GM18508 (cell line): Measurements from ENCODE around the gene KIFC3.
"Not testable (repeated sequence)": the region's sequence is repeated elsewhere in the genome, so short reads cannot be mapped to it uniquely, and the experiment has no call there.

ENCODE experiments used
- ATAC-seq: cut with Tn5 transposase; IDR thresholded peaks from one replicate; pipeline ENCODE4 v1.9.1; 2021; ENCODE audit warnings: moderate number of reproducible peaks; ENCODE audit not compliant: insufficient read depth, unreplicated experiment

Gene KIFC3

DNA sequence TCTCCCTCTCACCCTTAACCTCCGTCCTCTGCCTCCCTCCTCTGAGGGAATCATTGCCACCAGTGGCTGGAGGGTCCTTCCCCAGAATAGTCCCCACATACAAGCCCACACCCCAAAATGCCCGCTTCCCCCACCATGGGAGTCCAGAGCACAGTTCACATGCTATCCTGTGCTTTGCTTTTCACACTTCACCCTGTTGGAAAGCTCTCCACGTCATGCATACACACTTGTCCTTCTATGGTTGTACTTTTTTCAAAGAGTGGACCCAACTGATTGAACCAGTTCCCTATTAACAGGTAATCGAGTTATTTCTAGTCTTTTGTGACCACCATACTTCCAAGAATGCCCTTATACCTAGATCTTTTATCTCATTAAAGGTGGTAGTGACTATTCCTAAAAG, 23.8 kb upstream of the KIFC3 start:
- no peak for ATAC-seq

DNA sequence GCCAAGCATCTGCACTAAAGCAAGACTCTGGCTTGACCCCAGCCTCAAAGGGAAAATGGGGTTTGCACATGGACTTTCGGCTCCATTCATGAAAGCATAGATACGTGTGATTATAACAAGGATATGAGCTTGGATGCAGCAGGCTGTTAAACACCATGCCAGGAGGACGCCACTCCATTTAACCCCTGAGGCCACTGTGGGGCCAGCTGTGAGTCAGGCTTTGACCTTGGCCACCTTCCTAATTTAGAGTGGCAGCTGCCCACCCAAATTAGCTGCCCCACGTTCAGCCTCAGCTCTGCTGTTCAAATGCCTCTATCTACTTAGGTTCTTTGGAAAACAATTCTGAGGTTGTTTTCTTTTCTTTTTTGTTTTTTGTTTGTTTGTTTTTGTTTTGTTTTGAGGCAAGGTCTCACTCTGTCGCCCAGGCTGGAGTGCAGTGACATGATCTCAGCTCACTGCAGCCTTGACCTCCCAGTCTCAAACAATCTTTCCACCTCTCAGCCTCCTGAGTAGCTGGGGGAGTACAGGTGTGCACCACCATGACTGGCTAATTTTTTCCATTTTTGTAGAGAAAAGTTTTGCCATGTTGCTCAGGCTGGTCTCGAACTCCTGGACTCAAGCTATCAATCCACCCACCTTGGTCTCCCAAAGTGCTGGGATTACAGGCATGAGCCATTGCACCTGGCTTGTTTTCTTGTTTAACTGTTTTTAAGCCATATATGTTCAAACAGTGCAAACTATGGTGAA, 23.2 kb upstream of the KIFC3 start:
- ATAC-seq, result no peak

DNA sequence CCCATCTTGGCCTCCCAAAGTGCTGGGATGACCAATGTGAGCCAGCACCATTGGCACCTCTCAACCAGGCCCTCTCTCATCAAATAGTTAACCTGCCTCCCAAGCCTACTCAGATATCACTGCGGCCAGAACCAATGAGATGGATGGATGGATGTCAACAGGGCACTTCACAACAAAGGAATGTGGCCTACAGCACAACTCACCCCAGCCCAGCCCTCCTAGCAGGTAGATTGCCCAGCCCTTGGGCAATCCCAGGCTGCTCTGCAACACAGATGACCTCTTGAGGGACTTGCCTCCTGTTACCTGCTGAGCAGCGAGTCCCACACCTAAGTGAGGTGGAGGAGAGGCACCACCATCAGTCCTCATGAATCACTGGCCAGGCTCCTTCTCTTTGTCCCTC, 22.6 kb upstream of the KIFC3 start:
- no peak for ATAC-seq

DNA sequence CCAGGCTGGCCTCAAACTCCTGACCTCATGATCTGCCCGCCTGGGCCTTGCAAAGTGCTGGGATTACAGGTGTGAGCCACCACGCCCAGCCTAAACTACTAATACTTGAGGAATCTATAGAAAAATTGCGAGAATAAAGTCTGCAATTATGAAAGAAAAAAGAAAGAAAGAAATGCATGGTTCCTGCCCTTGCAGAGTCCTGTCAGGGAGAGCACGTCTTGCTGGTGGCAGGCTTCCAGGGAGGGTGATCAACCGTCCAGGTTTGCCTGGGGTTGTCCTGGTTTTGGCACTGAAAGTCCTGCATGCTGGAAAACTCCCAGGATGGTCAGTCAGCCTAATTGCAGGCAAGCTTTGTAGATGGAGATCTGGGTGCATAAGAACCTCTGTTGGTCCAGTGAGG, 21.5 kb upstream of the KIFC3 start:
- ATAC-seq, result no peak

DNA sequence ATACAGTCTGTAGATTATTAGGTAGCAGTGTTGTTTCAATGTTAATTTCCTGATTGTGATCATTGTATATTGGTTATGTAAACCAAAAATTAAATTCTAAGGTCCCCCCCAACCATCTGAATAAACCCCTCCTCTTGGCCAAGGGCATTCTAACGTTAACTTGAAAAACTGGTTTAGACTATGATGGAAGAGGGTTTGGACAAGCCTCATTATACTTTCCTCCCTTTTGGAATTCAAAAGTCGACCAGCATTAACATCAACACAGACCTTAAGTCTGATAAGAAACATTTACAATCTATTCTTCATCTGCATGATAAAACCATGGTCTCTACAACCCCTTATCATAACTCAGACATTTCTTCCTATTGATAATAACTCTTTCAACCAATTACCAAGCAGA, 20.6 kb upstream of the KIFC3 start:
- no peak for ATAC-seq

DNA sequence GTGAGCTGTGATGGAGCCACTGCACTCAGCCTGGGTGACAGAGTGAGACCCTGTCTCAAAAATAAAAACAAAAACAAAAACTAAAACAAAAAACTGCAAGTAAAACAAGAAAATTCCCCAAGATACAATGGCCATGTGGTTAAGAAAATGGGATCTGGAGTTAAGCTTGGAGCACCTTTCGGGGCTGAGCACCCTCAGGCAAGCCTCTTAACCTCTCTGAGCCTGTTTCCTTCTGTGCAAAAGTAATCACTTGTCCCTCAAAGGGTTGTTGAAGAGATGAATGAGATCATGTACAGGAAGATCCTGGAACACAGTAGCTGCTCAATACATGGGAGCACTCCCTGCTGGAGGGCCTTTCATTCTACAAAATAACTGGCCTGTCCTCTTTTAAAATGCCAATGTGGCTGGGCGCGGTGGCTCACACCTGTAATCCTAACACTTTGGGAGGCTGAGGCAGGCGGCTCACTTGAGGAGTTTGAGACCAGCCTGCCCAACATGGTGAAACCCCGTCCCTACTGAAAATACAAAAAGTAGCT, 19.8 kb upstream of the KIFC3 start:
- no peak for ATAC-seq

DNA sequence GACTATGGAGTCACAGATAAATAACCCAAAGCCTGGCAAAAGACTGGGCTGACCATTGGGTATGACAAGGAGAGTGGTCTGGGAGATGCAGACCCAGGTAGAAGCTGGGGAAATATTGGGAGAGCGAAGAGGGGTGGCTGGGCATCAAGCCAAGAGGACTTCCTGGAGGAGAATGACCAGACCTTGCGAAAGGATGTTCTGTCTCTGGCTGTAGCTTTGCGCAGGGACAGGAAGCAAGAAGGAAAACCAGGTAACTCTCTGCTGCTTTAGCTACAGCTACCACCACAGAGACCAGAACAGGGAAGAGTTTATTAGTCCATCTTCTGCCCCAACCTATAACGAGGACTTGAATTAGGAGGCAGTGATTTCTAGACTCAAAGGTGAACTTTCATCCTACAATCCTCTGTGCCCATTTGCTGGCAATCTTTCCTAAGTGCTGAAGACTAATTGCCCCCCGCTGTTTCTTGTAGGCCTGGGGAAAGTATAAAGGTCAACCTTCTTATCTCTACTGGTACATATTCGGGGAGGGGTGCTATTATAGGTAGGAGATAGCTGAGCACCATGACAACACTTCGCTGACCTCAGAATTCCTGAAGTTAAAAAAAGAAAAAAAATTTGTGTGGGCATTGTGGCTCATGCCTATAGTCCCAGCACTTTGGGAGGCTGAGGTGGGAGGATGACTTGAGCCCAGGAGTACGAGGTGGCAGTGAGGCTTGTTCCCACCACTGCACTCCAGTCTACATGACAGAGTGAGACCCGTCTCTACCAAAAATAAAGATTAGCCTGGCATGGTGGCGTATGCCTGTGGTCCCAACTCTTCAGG, 19.1 kb upstream of the KIFC3 start:
- no peak for ATAC-seq

DNA sequence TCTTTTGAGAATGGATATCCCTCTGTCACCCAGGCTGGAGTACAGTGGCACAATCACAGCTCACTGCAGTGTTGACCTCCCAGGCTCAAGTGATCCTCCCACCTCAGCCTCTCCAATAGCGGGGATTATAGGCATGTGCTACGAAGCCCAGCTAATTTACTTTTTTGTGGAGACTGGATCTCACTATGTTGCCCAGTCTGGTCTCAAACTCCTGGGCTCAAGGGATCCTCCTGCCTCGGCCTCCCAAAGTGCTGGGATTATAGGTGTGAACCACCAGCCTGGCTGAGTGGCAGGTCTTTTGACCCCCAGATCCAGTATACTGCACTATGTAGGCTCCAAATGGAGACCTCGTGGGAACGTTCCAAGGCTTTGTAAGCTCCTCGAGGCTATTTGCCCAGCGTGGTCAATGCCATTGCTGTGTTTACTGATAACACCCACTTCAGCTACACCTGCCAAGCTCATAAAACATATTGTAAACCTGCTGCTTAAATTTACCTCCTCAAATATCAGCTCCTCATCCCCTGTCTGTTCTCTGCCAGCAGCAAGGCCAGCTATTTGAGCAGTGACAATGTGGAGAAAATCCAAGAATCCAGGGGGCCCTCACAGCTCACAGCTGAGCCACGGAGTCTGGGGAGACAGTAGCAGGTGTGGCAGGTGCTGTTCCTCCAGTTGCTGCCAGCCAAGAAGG, 16.2 kb upstream of the KIFC3 start:
- ATAC-seq, result no peak

DNA sequence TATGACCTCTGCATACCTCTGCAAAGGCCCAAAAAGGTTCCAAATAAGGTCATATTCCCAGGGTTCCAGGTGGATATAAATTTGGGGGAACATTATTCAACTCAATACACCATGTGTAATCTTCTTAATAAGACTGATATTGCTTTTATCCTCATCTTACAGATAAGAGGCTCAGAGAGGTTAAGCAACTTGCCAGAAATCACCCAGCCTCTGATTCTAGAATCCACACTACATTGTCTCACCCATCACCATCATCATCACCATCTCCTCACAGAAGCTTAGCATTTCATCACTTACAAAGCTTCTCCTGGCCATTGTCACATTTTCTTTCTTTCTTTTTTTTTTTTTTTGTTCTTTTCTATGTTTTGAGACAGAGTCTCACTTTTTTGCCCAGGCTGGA, 15.4 kb upstream of the KIFC3 start:
- no peak for ATAC-seq

DNA sequence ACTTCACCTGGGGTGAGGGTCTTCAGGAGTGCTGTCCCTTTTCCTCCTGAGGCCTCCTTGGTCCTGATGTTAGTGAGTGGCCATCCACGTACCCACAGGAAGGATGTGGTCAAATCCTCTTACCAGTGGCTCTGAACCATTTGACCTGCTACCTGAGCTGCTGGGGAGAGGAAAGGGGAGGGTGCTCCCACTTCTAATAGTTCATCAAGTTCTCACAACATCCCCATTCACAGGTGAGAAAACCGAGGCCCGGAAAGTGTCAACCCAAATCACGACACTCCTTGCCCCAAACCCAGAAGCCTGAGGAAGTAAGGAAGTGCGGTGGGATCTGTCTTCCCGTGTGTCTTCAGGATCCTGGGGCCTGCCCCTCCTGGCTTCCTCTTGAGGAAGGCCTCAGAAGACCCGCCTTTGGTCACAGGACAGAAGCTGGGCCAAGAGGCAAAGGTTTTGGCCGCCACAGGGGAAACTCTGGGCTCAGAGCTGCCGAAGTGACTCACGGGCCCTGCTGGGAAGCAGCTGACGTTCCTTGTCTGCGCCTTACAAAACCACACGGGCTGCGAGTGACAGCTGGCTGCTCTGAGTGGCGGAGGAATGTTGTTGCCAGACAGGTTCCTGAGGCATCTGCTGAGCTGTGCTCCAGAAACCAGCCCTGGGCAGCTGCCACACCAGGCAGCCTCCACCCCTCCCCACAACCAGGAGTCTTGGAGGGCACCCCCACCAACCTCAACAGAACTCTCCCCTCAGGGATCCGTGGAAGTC, 13.9 kb upstream of the KIFC3 start:
- ATAC-seq, result no peak

DNA sequence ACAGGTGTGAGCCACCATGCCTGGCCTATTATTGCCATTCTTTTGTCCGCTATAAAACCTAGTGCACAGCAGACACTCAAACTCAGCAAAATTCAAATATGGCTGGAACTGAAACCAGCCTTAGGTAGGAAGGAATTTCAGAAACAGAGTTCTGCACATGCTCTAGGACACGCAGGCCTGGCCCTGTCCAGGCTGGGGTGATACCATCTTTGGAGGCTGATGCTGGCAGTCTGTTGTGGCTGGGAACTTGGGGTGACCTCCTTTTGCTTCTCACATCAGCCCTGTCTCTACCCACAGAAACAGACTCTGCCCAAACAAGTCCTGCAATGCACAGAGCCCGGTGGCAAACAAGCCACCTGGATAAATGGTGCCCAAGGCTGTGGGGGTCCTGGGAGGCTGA, 12.6 kb upstream of the KIFC3 start:
- no peak for ATAC-seq

DNA sequence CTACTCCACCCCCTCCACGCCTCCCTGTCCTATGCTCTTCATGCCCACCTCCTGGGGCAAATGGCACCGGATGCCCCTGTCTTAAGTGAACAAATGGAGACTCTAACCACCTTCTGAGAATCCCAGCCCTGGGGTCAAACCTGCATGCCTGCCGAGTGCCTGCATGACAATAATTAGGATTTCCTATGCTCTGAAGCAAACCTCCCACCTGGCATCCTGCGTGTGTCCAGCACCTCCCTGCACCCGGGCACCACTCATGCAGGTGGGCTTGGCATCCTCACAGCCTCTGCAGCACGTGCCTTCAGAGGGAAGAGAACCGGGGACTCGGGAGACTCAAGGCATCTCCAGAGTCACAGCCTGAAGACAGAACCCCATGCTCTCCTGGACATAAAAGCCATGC, 11.2 kb upstream of the KIFC3 start:
- ATAC-seq, result no peak

DNA sequence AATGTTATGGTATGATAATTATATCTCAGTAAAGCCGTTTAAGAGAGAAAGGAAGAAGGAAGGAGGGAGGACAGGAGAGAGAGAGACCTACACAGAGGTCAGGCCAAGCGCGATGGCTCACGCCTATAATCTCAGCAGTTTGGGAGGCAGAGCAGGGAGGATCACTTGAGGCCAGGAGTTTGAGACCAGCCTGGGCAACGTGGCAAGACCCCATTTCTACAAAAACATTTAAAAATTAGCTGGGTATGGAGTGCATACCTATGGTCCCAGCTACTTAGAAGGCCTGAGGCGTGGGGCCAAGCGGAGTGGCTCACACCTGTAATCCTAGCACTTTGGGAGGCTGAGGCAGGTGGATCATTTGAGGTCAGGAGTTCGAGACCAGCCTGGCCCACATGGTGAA, 9.0 kb upstream of the KIFC3 start:
- ATAC-seq, result not testable (repeated sequence)

DNA sequence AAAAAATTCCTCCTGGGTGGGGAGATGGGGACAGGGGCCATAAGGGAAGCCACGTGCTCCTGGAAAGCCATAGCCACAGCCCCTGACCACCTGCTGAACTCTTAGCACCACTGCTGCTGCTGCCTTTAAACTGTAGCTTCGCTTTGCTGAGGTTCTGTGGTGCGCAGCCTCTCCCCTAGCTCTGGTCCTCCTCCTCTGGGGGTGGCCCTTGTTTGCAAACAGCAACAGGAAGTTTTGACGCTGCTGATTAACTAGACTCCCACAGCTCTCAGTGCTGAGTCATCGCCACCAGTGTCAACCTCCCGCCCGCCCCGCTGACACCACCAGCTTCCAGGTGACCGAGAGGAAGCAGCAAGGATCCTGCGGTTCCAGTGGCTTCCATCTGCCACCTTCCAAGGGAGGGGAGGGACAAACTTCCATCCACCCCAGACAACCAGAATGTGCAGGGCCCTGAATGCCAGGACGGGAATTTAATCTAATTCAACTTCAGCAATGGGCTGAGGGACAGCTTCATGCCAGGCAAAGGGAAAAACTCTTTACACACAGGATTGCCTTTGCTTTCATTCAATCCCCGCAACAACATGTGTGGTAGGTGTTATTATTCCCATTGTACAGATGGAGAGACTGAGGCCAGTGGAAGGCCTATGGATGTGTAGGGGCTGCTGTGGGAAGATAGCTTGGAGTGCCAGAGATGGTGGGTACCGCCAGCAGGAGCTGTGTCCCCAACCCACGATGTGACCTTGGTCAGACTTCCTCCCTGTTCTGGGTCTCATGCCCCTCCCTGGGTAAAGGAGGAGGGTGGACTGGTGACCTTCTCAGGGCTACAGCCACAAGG, 8.1 kb upstream of the KIFC3 start:
- ATAC-seq, result peak; percentile 97

DNA sequence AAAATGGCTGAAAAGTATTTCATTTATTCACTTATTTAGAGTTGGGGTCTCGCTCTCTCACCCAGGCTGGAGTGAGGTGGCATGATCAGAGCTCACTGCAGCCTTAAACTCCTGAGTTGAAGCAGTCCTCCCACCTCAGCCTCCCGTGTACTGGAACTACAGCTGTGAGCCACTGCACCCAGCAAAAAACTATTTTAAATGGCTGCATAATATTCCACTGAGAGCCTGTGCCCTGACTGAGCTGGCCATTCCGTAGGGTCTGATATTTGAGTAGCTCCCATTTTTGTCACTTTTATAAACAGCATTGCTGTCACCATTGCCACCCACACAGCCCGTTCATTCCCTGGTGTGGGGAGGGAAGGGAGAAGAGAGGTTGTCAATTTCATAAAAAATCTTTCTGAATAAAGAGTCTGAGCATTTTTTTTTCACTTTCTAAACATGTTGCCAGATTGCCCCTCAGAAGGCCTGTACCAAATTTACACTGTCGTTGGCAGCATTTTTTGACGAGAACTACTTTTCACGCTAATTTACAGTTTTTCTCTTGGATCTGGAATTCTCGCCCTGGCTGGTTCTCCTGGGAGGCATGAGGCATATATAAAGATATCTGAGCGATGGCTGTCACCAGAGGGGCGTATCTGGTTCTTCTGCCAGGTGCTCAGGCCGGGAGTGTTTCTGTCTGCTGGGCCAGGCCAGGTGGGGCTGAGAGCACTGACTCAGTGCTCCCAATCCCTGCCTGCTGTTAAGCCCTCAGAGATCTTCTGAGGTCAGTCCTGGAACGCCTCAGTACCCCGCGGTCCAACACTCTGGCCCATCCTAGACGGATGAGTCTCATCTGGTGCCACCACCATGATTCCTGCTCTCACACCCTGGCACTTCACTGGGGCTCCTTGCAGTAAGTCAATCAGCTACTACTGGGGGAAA, 7.2 kb upstream of the KIFC3 start:
- ATAC-seq, result no peak

DNA sequence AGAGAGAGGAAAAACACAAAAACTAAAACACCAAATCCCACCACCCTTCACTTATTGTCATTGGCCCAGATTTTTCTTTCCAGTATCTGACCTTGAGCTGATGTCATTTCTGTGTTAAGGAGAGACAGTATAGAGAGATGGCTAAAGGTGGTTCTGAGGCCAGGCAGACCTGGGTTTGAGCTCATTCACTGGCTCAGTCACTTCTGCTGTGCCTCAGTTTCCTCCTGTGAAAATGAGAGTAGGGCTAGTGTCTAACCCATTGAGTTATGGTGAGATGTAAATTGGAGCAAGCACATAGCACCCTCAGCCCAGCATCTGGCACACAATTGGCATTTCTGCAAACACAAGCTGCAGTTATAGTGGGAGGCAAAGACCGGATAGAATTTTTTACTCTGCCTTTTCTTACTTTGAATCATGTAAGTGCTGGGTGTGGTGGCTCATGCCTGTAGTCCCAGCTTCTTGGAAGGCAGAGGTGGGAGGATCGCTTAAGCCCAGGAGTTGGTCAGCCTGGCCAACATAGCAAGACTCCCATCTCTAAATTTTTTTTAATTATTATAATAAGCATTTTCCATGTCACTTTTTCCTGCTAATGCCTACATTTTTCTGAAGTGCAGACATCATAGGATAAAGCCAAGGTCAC, 6.4 kb upstream of the KIFC3 start:
- no peak for ATAC-seq

DNA sequence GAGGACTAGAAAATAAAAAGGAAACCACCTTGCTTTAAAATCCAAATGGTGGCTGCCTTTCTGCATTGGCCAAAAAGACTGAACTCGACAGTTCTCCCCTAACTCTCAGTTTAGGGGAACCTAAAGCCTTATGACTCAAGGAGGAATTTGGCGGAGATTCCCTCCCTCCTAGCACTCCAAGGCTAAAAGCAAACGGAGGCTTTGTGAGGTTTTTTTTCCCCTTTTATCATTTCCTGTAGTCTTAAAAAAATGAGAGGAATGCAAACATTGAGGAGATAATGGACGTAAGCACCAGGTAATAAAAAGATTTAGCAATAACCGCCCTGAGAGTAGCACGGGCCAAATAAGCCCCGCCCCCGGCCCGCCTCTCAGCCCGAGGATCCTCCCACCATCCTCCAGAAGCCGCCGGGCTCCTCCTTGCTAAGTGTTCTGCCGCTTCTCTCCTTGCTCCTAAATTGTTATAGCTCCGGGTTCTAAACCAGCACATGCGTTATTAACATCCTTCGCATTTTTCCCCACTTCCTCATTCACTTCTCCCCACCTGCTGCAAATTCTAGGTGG, 5.8 kb upstream of the KIFC3 start:
- ATAC-seq, result no peak
